BJ (cell line): Measurements from ENCODE around the gene TUBB2A. TPM values are rescaled to one million over a fixed set of nuclear protein-coding genes. Genes with fewer than 3 reads are reported as not detected.

Experiments used
- CTCF ChIA-PET: fragments of 350-600 bp; formaldehyde crosslinking; extraction: SDS; loops from one replicate; lab custom pipeline; 2021; ENCODE audit warnings: antibody characterized with exemption, inconsistent platforms; lab: Yijun Ruan, JAX
- POLR2A ChIA-PET: fragments of 300-600 bp; sonication (Branson Sonifier 250); formaldehyde crosslinking; extraction: SDS; loops from one replicate; lab custom pipeline; 2021; ENCODE audit warnings: antibody characterized with exemption; lab: Charles Lee
- DNase-seq: peaks from one replicate; pipeline ENCODE4 v3.0.0-alpha.2; 2011; ENCODE audit warnings: low read depth
- H3K27me3 ChIP-seq: 2 replicates; pipeline ENCODE4 v1.6.0; 2011; ENCODE audit warnings: low read length; ENCODE audit not compliant: control insufficient read depth, insufficient read depth
- H3K36me3 ChIP-seq: 2 replicates; pipeline ENCODE4 v1.5.1; 2011; ENCODE audit warnings: low read length; ENCODE audit not compliant: control insufficient read depth, insufficient read depth
- H3K4me3 ChIP-seq: 2 replicates; pipeline ENCODE4 v1.5.1; 2011; ENCODE audit warnings: low read depth, mild to moderate bottlenecking, control low read depth, low read length
- polyA plus RNA-seq: library from polyadenylated mRNA; depleted of rRNA; stranded (reverse); fragments of >200 nt; gene quantifications from 2 replicates; pipeline ENCODE4 v1.2.3, GENCODE V29; 2011
- TF ChIP-seq, protein P1 (sequence below): IDR thresholded peaks from 2 replicates; pipeline ENCODE4 v1.5.1; 2011; ENCODE audit warnings: low read depth, mild to moderate bottlenecking, control low read depth, inconsistent platforms, low read length, moderate library complexity; ENCODE audit not compliant: insufficient read depth

TUBB2A gene
- polyA plus RNA-seq, 1 experiment = 184 TPM

DNA sequence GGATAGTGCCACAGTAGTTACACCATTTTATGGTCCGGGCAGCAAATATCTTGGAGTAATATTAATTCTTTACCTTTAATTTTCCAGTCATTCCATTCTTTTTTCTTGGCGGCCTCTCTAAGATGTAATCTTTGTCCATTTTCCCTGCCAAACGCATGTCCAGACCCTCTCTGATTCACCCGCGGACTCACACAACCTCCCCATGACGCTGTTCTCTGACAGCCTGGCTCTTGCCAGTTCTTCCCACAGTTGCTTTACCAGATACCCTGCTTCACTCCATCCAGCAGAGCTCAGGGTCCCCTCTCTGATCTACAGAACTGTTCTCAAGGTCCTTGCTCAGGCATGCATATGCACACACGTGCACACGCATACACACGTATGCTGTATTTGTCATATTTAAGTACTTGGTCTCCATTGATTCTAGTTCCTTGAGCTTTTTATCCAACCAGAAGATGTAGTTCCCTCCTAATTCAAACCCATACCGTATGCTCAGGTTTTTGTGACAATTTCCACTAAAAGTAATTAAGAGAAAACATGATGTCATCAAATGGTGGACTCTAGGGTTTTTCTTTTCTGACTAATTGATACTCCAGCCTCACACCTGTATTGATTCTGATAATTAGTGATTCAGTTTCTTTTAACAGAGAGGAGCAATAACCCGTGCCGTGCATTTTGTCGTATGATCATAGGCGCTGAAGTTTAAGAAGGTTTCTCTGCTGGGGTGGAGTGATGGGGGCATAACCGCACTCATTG, 28.8 kb downstream of the TUBB2A start:
- peaks cover 7% of the 10 kb centered on the region; the same call in 1 of the 2 replicates for H3K36me3 ChIP-seq
- H3K27me3 ChIP-seq = no peaks in the 10 kb centered on the region
- POLR2A ChIA-PET = no interaction called here
- CTCF ChIA-PET = no interaction called here
- TF ChIP-seq, protein P1, sequence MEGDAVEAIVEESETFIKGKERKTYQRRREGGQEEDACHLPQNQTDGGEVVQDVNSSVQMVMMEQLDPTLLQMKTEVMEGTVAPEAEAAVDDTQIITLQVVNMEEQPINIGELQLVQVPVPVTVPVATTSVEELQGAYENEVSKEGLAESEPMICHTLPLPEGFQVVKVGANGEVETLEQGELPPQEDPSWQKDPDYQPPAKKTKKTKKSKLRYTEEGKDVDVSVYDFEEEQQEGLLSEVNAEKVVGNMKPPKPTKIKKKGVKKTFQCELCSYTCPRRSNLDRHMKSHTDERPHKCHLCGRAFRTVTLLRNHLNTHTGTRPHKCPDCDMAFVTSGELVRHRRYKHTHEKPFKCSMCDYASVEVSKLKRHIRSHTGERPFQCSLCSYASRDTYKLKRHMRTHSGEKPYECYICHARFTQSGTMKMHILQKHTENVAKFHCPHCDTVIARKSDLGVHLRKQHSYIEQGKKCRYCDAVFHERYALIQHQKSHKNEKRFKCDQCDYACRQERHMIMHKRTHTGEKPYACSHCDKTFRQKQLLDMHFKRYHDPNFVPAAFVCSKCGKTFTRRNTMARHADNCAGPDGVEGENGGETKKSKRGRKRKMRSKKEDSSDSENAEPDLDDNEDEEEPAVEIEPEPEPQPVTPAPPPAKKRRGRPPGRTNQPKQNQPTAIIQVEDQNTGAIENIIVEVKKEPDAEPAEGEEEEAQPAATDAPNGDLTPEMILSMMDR = no peak
- DNase-seq = no peak
- no peak overlapping the region for H3K4me3 ChIP-seq

DNA sequence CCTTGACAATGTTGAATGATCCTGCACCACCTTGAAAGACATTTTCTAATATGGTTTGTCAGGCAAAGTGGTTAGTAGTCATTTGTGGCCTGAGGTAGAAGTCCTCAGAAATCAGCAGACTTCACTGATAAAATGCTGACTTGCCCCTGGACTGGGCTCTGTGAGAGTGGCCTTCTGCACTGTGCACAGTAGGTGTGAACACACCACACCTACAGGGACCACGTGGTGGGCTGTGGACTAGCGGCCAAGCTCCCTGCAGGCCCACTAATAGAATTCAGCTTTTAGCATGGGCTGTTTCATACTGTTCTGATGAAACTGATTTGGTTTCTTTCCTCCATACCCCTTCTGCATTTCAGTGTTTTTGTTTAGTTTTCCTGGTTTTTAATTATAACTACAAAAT, 31.5 kb downstream of the TUBB2A start:
- no peaks in the 10 kb centered on the region for H3K27me3 ChIP-seq
- H3K4me3 ChIP-seq = no peak overlapping the region
- ChIA-PET CTCF (interaction anchor here (0.6 to 1.4 kb wide), 6 partner anchors 9 to 132 kb away, joined by 3 to 9 read pairs (median 3); no protein-coding TSS in a partner anchor), POLR2A (no interaction called here)
- TF ChIP-seq, protein P1 = no peak
- DNase-seq = no peak
- H3K36me3 ChIP-seq = 0 out of 2 replicates have a peak, but pooled peaks cover 4% of the 10 kb centered on the region

DNA sequence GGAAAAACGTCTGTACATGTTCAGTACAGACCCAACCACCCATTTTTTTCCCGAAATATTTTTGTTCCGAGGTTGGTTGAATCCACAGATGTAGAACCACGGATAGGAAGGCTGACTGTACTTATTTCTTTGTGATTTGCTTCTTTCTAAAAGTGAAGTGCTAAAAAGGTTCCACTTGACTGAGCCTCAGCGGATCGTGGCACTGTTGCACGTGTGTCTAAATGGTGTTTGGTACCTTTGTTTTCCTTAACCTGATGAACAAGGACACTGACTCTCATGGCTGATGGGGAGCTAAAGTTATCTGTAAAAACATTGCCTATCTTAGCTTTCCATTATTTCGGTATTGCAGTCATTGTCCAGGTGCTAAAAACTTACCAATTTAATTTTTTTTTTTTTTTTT, 32.7 kb downstream of the TUBB2A start:
- H3K36me3 ChIP-seq = 0 out of 2 replicates have a peak, but pooled peaks cover 2% of the 10 kb centered on the region
- TF ChIP-seq, protein P1 = no peak
- H3K27me3 ChIP-seq = no peaks in the 10 kb centered on the region
- no peak for DNase-seq
- CTCF ChIA-PET = interaction anchor here (0.7 to 3.0 kb wide), 3 partner anchors 23 to 129 kb away, joined by 3 to 11 read pairs (median 5); no protein-coding TSS in a partner anchor
- POLR2A ChIA-PET = no interaction called here
- no peak overlapping the region for H3K4me3 ChIP-seq

DNA sequence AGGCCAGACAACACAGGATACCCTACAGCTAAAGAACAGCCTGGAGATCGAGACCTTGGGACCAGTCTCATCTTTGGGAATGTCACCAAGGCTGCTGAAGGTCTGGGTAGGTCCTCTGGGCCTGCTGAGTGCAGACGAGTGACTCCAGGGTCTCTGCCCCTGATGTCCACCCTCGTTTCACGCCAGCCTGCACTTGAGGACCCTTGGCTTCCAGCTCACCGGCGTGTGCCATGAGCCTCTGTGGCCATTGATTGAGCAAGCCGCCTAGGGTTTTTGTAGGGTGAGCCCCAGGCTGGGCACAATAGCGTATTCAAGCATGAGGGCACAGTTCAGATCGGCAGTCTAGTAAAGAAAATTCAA, 34.5 kb downstream of the TUBB2A start:
- ChIA-PET POLR2A (no interaction called here), CTCF (interaction anchor here (2.0 to 3.0 kb wide), 2 partner anchors 128 to 131 kb away, joined by 5 to 11 read pairs; no protein-coding TSS in a partner anchor)

DNA sequence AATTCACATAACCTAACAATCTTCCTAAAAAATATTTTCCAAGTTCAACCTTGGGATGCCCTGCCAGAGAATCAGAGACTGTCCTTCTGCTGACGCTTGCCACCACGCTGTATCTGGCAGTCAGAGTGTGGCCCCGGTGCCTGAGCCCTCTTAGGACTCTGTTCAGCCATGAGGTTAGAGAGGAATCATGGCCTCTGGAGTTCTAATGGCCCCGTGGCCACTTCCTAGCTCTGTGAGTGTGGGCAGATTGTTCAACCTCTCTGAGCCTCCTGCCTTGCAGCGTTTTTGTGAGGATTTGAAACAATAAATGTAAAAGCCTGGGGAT, 36.6 kb downstream of the TUBB2A start:
- ChIA-PET CTCF (interaction anchor here (0.8 to 1.4 kb wide), 3 partner anchors 127 to 131 kb away, joined by 3 read pairs; no protein-coding TSS in a partner anchor), POLR2A (no interaction called here)
- TF ChIP-seq, protein P1 = no peak
- no peaks in the 10 kb centered on the region for H3K27me3 ChIP-seq
- H3K4me3 ChIP-seq = no peak overlapping the region
- no peaks in the 10 kb centered on the region for H3K36me3 ChIP-seq
- no peak for DNase-seq

More for the DNA sequence above, 34.5 kb downstream of the TUBB2A start:
- TF ChIP-seq, protein P1 = no peak
- DNase-seq = no peak
- H3K27me3 ChIP-seq = no peaks in the 10 kb centered on the region
- no peaks in the 10 kb centered on the region for H3K36me3 ChIP-seq
- H3K4me3 ChIP-seq = no peak overlapping the region
